Left cardiac atrium (tissue), 4 donors: ENCODE results near the gene KIAA1614. TPM values are rescaled to one million over a fixed set of nuclear protein-coding genes. Genes with fewer than 3 reads are reported as not detected.
A peak's percentile ranks its signal among the peaks of the same experiment; 100 is the strongest.

ENCODE experiments used
- ATAC-seq, 2 donors: fragments of 200-7000 bp; cut with Tn5 transposase; one replicate each; pipeline ENCODE4 v1.9.1; 2020; ENCODE audit warnings: mild to moderate bottlenecking in 2 of 2, moderate library complexity in 2 of 2
- DNase-seq: peaks from one replicate; pipeline ENCODE4 v3.0.0-alpha.2; 2020
- intact Hi-C, 2 donors: fragments of 100-400 bp; cut with DNase I; formaldehyde crosslinking; loops; one replicate each; pipeline versions ENCODE4 v1.14.1 to v1.15.1; 2022 to 2023
- total RNA-seq, 2 donors: library from RNA; stranded (reverse); fragmentation: NEBNext Ultra II Directional; extraction: Animal tissue kit (Norgen Biotek cat#: 25700); gene quantifications; one replicate each; pipeline ENCODE4 v1.2.1, GENCODE V29; 2021
- donor health status: DM: no; HTN: yes; CAD: no.
- donor health status: DM: no; HTN: yes; CAD: no; lungs with severe emphysema.
- donor health status: DM: yes; HTN: yes; CAD: no.
- donor health status: Dilated cardiomyopathy.

Gene KIAA1614
- total RNA-seq, 2 donors from 2014 or later = 8.2 to 9.3 TPM

GRCh38 chr1:180971273-180971997, 58.7 kb downstream of the KIAA1614 start:
- intact Hi-C loops = no loop called here
- DNase-seq (no peak), ATAC-seq (no peak)

DNA sequence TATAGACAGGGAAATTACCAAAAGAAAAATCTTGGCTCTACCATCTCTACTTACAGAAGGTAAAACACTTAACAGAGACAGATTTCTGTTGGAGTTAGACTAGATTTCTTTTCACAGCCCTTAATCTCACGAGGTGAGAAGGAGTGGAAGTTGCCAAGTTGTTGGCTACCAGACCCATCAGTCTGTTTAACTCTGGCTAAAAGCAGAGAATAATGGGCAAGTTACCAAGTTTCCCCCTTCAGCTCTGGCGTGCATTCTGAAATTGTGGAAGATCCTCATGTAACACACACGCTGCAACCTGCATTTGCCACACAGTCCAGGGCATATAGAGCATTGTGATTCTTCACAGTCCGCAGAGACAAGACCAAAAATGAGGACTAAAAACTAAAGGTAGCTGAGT, 60.7 kb downstream of the KIAA1614 start:
- intact Hi-C loops = no loop called here
- DNase-seq (no peak), ATAC-seq (peak; percentile 13 to 14)

DNA sequence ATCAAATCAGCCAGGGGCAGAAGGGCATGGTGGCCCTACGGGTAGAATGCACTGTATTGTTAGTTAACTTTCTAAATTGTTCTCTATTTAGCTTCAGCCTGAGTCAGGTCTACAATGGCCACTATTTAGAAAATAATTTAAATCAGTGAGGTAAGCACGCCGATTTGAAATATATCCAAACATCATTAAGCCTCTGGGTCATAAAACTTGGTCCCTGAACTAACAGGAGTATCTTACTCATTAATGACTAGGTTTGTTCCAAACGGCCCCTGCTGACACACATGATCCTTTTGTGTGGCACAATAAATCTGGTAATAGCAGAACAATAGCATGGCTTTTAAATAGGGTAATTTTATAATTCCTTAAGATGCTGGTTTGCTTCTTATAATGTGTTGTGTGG, 61.5 kb downstream of the KIAA1614 start:
- intact Hi-C loops = no loop called here
- DNase-seq (no peak), ATAC-seq (no peak)

DNA sequence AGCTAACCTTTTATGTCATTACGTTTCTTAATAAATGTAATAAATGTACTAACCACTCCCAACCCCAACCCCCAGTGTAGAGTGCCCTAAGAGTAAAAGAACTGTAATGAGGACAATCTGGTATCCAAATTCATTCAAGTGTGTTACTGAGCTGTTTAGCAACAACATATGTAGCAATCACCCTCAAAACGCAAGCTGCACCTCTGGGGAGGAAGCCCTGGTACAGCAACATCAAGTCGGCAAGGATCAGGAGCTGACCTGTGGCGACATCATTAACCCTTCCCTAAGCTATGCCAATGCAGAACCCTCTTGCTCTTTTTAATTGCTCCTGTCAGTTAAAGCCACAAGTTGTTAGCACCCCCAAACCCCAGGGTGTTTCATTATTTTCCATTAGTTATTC, 62.9 kb downstream of the KIAA1614 start:
- intact Hi-C loops = loop anchor here in 1 of 2 donors (5.0 kb wide), 1 partner anchor 43 kb away; no protein-coding TSS in a partner anchor
- ATAC-seq (peak in 1 of 2 donors; percentile 75), DNase-seq (no peak)

DNA sequence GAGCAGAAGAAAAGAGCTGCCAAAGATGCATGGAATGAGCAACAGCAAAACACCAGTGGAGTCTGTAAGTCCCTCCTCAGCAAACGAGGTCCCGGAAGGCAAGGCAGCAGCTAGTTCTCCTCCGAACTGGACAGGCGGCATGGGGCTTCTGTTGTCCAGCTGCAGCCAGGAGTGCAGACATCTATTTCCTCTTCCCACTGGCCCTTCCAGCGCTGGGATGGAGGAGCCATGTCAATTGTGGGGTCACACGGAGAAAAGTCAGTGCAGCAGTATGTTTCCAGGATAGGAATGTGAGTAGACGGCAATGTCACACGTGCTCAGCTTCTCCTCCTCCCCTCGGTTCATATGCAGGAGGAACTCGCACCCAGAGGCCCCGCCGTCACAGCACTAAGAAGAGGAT, 63.5 kb downstream of the KIAA1614 start:
- intact Hi-C loops = loop anchor here in 1 of 2 donors (5.0 kb wide), 1 partner anchor 44 kb away; no protein-coding TSS in a partner anchor
- no peak for ATAC-seq
- DNase-seq = no peak

DNA sequence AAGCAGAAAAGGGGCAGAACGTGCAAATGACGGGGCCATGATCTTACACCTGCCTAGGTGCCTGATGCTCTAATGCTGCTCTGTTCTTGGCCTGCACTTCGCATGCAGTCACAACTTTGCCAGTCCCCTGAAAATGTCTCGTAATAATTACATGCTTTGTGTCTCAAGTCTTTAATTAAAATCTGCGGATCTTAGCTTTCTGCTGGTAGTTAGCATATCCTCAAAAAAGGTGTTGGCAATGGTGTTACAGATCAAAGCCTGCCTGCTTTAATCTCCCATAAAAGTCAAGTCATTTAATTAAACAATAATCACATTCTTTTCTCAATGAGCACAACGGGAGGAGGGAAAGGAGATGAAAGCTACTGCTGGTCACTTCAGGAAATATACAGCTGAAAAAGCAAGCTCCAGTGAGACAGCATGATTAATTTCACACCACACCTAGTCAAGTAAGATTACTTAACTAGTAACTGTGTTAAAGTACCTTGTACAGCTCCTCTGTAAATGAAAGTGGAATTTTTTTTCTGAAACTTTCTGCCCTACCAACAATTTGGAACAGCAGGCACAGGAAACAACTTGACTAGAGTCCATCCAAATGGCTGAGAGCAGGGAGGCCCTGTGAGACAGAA, 64.1 kb downstream of the KIAA1614 start:
- ATAC-seq (no peak), DNase-seq (no peak)
- intact Hi-C loops = loop anchor here in 1 of 2 donors (5.0 kb wide), 1 partner anchor 45 kb away; no protein-coding TSS in a partner anchor

DNA sequence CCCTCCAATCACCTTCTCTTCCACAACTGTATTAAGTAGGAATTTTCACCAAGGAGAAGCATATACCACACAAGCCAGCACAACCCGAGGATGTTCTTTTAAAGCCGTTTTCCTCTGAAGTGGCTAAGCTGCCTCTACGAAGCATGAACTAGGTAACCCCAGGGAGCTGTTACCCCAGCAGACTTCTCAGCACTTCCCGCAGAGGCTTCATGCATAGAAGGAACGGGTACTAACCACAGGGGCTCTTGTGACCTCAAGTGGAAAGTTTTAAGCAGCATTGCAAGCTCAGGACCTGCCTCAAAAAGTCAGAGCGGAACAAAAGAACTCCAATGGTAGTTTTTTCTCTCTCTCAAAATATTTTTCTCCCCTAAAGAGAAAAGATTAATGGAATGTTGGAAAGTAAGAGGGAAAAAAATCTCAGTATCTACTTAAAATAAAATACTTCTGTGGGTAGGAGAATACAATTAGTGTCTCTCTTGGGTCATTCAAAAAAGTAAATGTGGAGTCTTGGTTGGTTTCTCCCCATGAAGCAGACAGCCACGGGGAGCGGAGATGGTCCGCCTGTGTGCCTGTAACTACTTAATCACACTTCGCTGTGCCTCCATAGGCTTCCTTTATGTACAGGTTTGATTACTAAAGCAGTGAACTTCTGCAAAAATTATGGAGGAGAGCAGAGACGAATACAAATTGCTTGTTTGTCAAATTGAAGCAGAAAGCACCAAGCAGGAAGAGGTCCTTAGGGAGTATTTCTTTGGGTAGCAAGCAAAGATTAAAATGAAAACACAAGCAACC, 69.1 kb downstream of the KIAA1614 start:
- ATAC-seq = no peak
- intact Hi-C loops = no loop called here
- DNase-seq = no peak

- intact Hi-C loops = no loop called here
- DNase-seq (no peak), ATAC-seq (no peak)
Observed at GRCh38 chr1:180982422-180982821, 69.7 kb downstream of the KIAA1614 start.

GRCh38 chr1:180988253-180988752, 75.6 kb downstream of the KIAA1614 start:
- DNase-seq = no peak
- intact Hi-C loops = no loop called here
- no peak for ATAC-seq

DNA sequence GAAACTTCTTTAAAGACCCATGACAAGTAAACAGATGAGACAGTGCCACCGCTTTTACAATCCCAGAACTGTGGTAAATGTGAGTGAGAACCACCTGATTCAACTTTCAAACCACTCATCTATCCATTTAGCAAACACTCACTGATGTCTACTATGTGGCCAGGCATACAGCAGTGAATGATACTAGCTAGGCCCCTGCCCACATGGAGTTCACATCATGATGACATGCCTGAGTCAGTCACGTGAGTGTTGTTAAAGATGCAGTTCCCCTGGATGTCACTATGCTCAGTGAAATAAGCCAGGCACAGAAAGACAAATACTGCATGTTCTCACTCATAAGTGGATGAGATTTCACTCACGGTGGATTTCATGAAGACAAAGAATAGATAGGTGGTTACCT, 81.6 kb downstream of the KIAA1614 start:
- peak in 1 of 2 donors; percentile 38 for ATAC-seq

DNA sequence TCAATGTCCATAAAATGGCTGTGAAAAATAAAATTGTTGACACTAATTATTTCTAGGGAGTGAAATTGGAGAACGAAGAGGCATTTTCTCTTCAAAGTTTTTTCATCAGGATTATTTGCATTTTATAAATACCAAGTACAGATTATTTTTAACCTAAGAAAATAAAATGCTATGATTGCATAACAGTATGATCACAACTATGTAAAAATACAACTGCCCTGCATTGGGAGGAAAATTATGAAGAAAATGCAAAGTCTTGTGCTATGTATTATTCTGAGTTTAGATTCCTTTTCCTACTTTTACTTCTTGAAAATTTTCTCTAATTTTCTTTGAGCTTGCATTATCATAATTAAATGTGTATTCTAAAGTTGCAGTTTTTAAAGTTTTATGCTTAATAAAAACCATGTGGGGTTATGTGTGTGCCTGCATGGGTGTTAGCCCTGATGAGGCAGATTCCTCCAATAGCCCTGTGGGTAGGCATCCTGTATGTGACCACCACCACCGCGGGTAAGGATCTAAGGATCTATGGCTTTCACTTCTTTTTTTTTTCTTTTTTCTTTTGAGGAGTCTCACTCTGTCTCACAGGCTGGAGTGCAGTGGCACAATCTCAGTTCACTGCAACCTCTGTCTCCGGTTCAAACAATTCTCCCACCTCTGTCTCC, 85.3 kb downstream of the KIAA1614 start:
- DNase-seq (no peak), ATAC-seq (no peak)
- intact Hi-C loops = no loop called here

More for the DNA sequence above, 81.6 kb downstream of the KIAA1614 start:
- intact Hi-C loops = no loop called here
- DNase-seq = no peak

Other genes starting within 250 kb of the KIAA1614 start
- 10 to 100 TPM in 1 of 2 donors, 1 to 10 TPM in 1; 10.0 to 10.3 TPM for gene STX6, start 110.0 kb downstream of the KIAA1614 start, total RNA-seq
- gene MR1, start 121.1 kb downstream of the KIAA1614 start, total RNA-seq = 10 to 100 TPM; 10.5 to 12.0 TPM
- 10 to 100 TPM; 15.7 to 25.0 TPM for gene IER5, start 175.8 kb downstream of the KIAA1614 start, total RNA-seq